ENCODE results near the gene PPARA.
"Not testable (repeated sequence)": the region's sequence is repeated elsewhere in the genome, so short reads cannot be mapped to it uniquely, and the experiment has no call there.

Gene PPARA

GRCh38 chr22:46129390-46130041, 20.8 kb upstream of the PPARA start:
- Mint-ChIP-seq H3K4me1 (ENCODE audit: low read depth) (no peaks in the 10 kb centered on the region), H3K9me3 (no peaks in the 10 kb centered on the region), H3K27ac (no peak overlapping the region), H3K27me3 (no peaks in the 10 kb centered on the region), H3K36me3 (ENCODE audit: low read depth) (no peaks in the 10 kb centered on the region), H3K4me3 (no peak overlapping the region)

- Mint-ChIP-seq H3K4me3 (no peak overlapping the region), H3K36me3 (ENCODE audit: low read depth) (no peaks in the 10 kb centered on the region), H3K27me3 (no peaks in the 10 kb centered on the region), H3K4me1 (ENCODE audit: low read depth) (no peaks in the 10 kb centered on the region), H3K27ac (no peak overlapping the region), H3K9me3 (no peaks in the 10 kb centered on the region)
Measured at GRCh38 chr22:46131151-46131587, 19.2 kb upstream of the PPARA start.

- not testable (repeated sequence) for H3K27me3 Mint-ChIP-seq; H3K4me3 Mint-ChIP-seq; H3K36me3 Mint-ChIP-seq (ENCODE audit: low read depth); H3K9me3 Mint-ChIP-seq; H3K4me1 Mint-ChIP-seq (ENCODE audit: low read depth); H3K27ac Mint-ChIP-seq
Measured at GRCh38 chr22:46132193-46132829, 18.0 kb upstream of the PPARA start.

GRCh38 chr22:46132830-46133587, 17.3 kb upstream of the PPARA start:
- Mint-ChIP-seq H3K4me1 (ENCODE audit: low read depth) (no peaks in the 10 kb centered on the region), H3K27ac (no peak overlapping the region), H3K36me3 (ENCODE audit: low read depth) (no peaks in the 10 kb centered on the region), H3K9me3 (no peaks in the 10 kb centered on the region), H3K4me3 (no peak overlapping the region), H3K27me3 (no peaks in the 10 kb centered on the region)

- no peaks in the 10 kb centered on the region for H3K9me3 Mint-ChIP-seq
- no peak overlapping the region for H3K27ac Mint-ChIP-seq
- no peak overlapping the region for H3K4me3 Mint-ChIP-seq
- no peaks in the 10 kb centered on the region for H3K4me1 Mint-ChIP-seq (ENCODE audit: low read depth)
- no peaks in the 10 kb centered on the region for H3K27me3 Mint-ChIP-seq
- H3K36me3 Mint-ChIP-seq (ENCODE audit: low read depth) = no peaks in the 10 kb centered on the region
Measured at GRCh38 chr22:46133588-46133855, 16.8 kb upstream of the PPARA start.

- H3K36me3 Mint-ChIP-seq (ENCODE audit: low read depth) = no peaks in the 10 kb centered on the region
- no peak overlapping the region for H3K4me3 Mint-ChIP-seq
- no peaks in the 10 kb centered on the region for H3K9me3 Mint-ChIP-seq
- H3K27me3 Mint-ChIP-seq = no peaks in the 10 kb centered on the region
- no peak overlapping the region for H3K27ac Mint-ChIP-seq
- H3K4me1 Mint-ChIP-seq (ENCODE audit: low read depth) = no peaks in the 10 kb centered on the region
Measured at GRCh38 chr22:46134111-46134705, 16.1 kb upstream of the PPARA start.

- no peak overlapping the region for H3K4me3 Mint-ChIP-seq
- no peaks in the 10 kb centered on the region for H3K4me1 Mint-ChIP-seq (ENCODE audit: low read depth)
- H3K27ac Mint-ChIP-seq = no peak overlapping the region
- no peaks in the 10 kb centered on the region for H3K36me3 Mint-ChIP-seq (ENCODE audit: low read depth)
- no peaks in the 10 kb centered on the region for H3K27me3 Mint-ChIP-seq
- no peaks in the 10 kb centered on the region for H3K9me3 Mint-ChIP-seq
Measured at GRCh38 chr22:46135611-46136485, 14.5 kb upstream of the PPARA start.

- H3K27ac Mint-ChIP-seq = no peak overlapping the region
Measured at GRCh38 chr22:46136486-46137217, 13.7 kb upstream of the PPARA start.

GRCh38 chr22:46137218-46137766, 13.0 kb upstream of the PPARA start:
- H3K27ac Mint-ChIP-seq = no peak overlapping the region
- no peaks in the 10 kb centered on the region for H3K9me3 Mint-ChIP-seq
- H3K4me1 Mint-ChIP-seq (ENCODE audit: low read depth) = no peaks in the 10 kb centered on the region
- no peaks in the 10 kb centered on the region for H3K36me3 Mint-ChIP-seq (ENCODE audit: low read depth)
- no peaks in the 10 kb centered on the region for H3K27me3 Mint-ChIP-seq
- no peak overlapping the region for H3K4me3 Mint-ChIP-seq

More at GRCh38 chr22:46136486-46137217, 13.7 kb upstream of the PPARA start:
- Mint-ChIP-seq H3K9me3 (no peaks in the 10 kb centered on the region), H3K4me1 (ENCODE audit: low read depth) (no peaks in the 10 kb centered on the region), H3K36me3 (ENCODE audit: low read depth) (no peaks in the 10 kb centered on the region), H3K27me3 (no peaks in the 10 kb centered on the region), H3K4me3 (no peak overlapping the region)

- no peaks in the 10 kb centered on the region for H3K36me3 Mint-ChIP-seq (ENCODE audit: low read depth)
- H3K9me3 Mint-ChIP-seq = no peaks in the 10 kb centered on the region
- H3K4me1 Mint-ChIP-seq (ENCODE audit: low read depth) = no peaks in the 10 kb centered on the region
- no peak overlapping the region for H3K27ac Mint-ChIP-seq
- H3K27me3 Mint-ChIP-seq = no peaks in the 10 kb centered on the region
- no peak overlapping the region for H3K4me3 Mint-ChIP-seq
Measured at GRCh38 chr22:46138058-46138797, 12.1 kb upstream of the PPARA start.

- H3K36me3 Mint-ChIP-seq (ENCODE audit: low read depth); H3K4me3 Mint-ChIP-seq; H3K27me3 Mint-ChIP-seq; H3K9me3 Mint-ChIP-seq; H3K4me1 Mint-ChIP-seq (ENCODE audit: low read depth); H3K27ac Mint-ChIP-seq: not testable (repeated sequence)
Measured at GRCh38 chr22:46139417-46139816, 10.9 kb upstream of the PPARA start.

GRCh38 chr22:46139895-46140350, 10.4 kb upstream of the PPARA start:
- Mint-ChIP-seq H3K4me3 (no peak overlapping the region), H3K4me1 (ENCODE audit: low read depth) (no peaks in the 10 kb centered on the region), H3K27ac (no peak overlapping the region), H3K9me3 (no peaks in the 10 kb centered on the region), H3K27me3 (no peaks in the 10 kb centered on the region), H3K36me3 (ENCODE audit: low read depth) (no peaks in the 10 kb centered on the region)

Data from stimulated activated naive CD8-positive, alpha-beta T cell treated with anti-CD3 and anti-CD28 coated beads, Interleukin-15, Interleukin-2, amounts not matched to agents 100 ng/mL and 50 ng/mL, for 24 hours (primary cell).